Endothelial cell of umbilical vein (primary cell): ENCODE measurements around the gene TCEAL4. TPM values are rescaled to one million over a fixed set of nuclear protein-coding genes. Genes with fewer than 3 reads are reported as not detected.

Source experiments
- Bru-seq: library from RNA; stranded (reverse); fragments of 400-500 nt; gene quantifications from one replicate; lab custom pipeline; 2021; lab: Mats Ljungman, UMichigan
- BruChase-seq, 2 experiments: library from RNA; stranded (reverse); fragments of 400-500 nt; gene quantifications; one replicate each; lab custom pipeline; 2021; lab: Mats Ljungman, UMichigan
- BruUV-seq: library from RNA; stranded (reverse); fragments of 400-500 nt; replicated peaks from 2 replicates; lab custom pipeline; 2021; lab: Mats Ljungman, UMichigan
- CTCF ChIA-PET: fragments of 300-600, 350-600 bp; sonication (Branson Sonifier 250); formaldehyde crosslinking; loops from one replicate; lab custom pipeline; 2021; ENCODE audit warnings: antibody characterized with exemption, inconsistent platforms; lab: Charles Lee
- POLR2A ChIA-PET: fragments of 300-600, 350-600 bp; sonication (Branson Sonifier 250); formaldehyde crosslinking; loops from one replicate; lab custom pipeline; 2021; ENCODE audit warnings: antibody characterized with exemption, inconsistent platforms; lab: Charles Lee
- DNase-seq: peaks from one replicate; pipeline ENCODE4 v3.0.0-alpha.2; 2011; ENCODE audit warnings: low read depth, low spot score
- FAIRE-seq: peaks from 2 replicates; lab custom pipeline; 2011; peaks lifted over from hg19 to GRCh38; lab: Jason Lieb, UNC
- H2AFZ ChIP-seq: 2 replicates; pipeline ENCODE4 v1.6.0; 2012; ENCODE audit warnings: low read depth, low read length, control low read depth, inconsistent platforms
- H3K27ac ChIP-seq: 2 replicates; pipeline ENCODE4 v1.5.1; 2011; ENCODE audit warnings: low read depth, mild to moderate bottlenecking, control low read depth, low read length, moderate library complexity; ENCODE audit not compliant: insufficient read depth
- H3K27me3 ChIP-seq, 2 experiments: 2 replicates each; pipeline versions ENCODE4 v1.6.0 to v1.6.1; 2011; ENCODE audit warnings: low read length in 2 of 2, mixed read lengths in 1 of 2; ENCODE audit not compliant: control insufficient read depth in 2 of 2, insufficient read depth in 2 of 2
- H3K36me3 ChIP-seq, 2 experiments: 2 replicates in 1 of 2; 3 replicates in 1 of 2; pipeline ENCODE4 v1.5.1; 2011; ENCODE audit warnings: low read length in 2 of 2, mild to moderate bottlenecking in 1 of 2, moderate library complexity in 1 of 2; ENCODE audit not compliant: control insufficient read depth in 2 of 2, insufficient read depth in 2 of 2; ENCODE audit errors: extremely low read depth in 1 of 2
- H3K4me1 ChIP-seq: 3 replicates; pipeline ENCODE4 v1.5.1; 2011; ENCODE audit warnings: mild to moderate bottlenecking, low read length; ENCODE audit not compliant: control insufficient read depth, insufficient read depth; ENCODE audit errors: extremely low read depth
- H3K4me2 ChIP-seq: 2 replicates; pipeline ENCODE4 v1.6.1; 2011; ENCODE audit warnings: low read length, control low read depth, mixed read lengths; ENCODE audit not compliant: insufficient read depth
- H3K4me3 ChIP-seq, 3 experiments: fragments of 200-600 bp in 1 of 3; sonication (generic), shearing (Covaris generic) in 1 of 3; replicated peaks in 1 of 3; 2 replicates each; pipeline ENCODE4 v1.5.1; 2011 to 2016; ENCODE audit warnings: control low read depth in 3 of 3, low read length in 3 of 3, mild to moderate bottlenecking in 2 of 3, inconsistent platforms in 1 of 3, low read depth in 1 of 3, moderate library complexity in 1 of 3; ENCODE audit not compliant: insufficient read depth in 1 of 3
- H3K79me2 ChIP-seq: 2 replicates; pipeline ENCODE4 v1.6.0; 2012; ENCODE audit warnings: low read length, inconsistent platforms; ENCODE audit not compliant: control insufficient read depth, insufficient read depth
- H3K9ac ChIP-seq: replicated peaks from 2 replicates; pipeline ENCODE3; 2011; ENCODE audit warnings: low read length, control low read depth; ENCODE audit not compliant: insufficient read depth; ENCODE audit errors: extremely low read depth
- H3K9me1 ChIP-seq: replicated peaks from 3 replicates; pipeline ENCODE4 v1.6.0; 2011; ENCODE audit warnings: mild to moderate bottlenecking, low read length; ENCODE audit not compliant: control insufficient read depth, insufficient read depth; ENCODE audit errors: extremely low read depth
- H3K9me3 ChIP-seq: replicated peaks from 2 replicates; pipeline ENCODE4 v1.5.1; 2012; ENCODE audit warnings: low read length, inconsistent platforms; ENCODE audit not compliant: control insufficient read depth, insufficient read depth
- H4K20me1 ChIP-seq: replicated peaks from 2 replicates; pipeline ENCODE3; 2011; ENCODE audit warnings: mild to moderate bottlenecking, low read length; ENCODE audit not compliant: control insufficient read depth, insufficient read depth; ENCODE audit errors: extremely low read depth
- EZH2 ChIP-seq: IDR thresholded peaks from 2 replicates; pipeline ENCODE4 v1.6.1; 2012; ENCODE audit warnings: borderline replicate concordance, low read depth, mild to moderate bottlenecking, moderate library complexity, low read length, inconsistent platforms; ENCODE audit not compliant: severe bottlenecking
- FOS ChIP-seq: IDR thresholded peaks from 2 replicates; pipeline ENCODE4 v1.6.1; 2011; ENCODE audit warnings: mild to moderate bottlenecking, low read length, moderate library complexity, borderline replicate concordance; ENCODE audit not compliant: insufficient read depth
- GATA2 ChIP-seq: IDR thresholded peaks from 2 replicates; pipeline ENCODE4 v1.7.0; 2011; ENCODE audit warnings: low read depth, mild to moderate bottlenecking, moderate library complexity, mixed read lengths, low read length; ENCODE audit not compliant: insufficient read length, insufficient read depth
- JUN ChIP-seq: IDR thresholded peaks from 2 replicates; pipeline ENCODE4 v1.6.1; 2011; ENCODE audit warnings: borderline replicate concordance, low read depth; ENCODE audit not compliant: insufficient read length, insufficient read depth
- MYC ChIP-seq: IDR thresholded peaks from one replicate; pipeline ENCODE4 v1.6.1; 2011; ENCODE audit warnings: mild to moderate bottlenecking, low read depth, low read length
- POLR2A ChIP-seq: IDR thresholded peaks from 2 replicates; pipeline ENCODE4 v1.6.1; 2012; ENCODE audit warnings: low read depth, mild to moderate bottlenecking, control low read depth, low read length
- POLR2AphosphoS5 ChIP-seq: IDR thresholded peaks from 2 replicates; pipeline ENCODE4 v1.6.1; 2012; ENCODE audit warnings: low read depth, mild to moderate bottlenecking, control low read depth, low read length, moderate library complexity; ENCODE audit not compliant: insufficient read depth
- dilution Hi-C: fragments of 300-500 bp; cut with MboI; formaldehyde crosslinking; loops from one replicate; pipeline ENCODE4 v1.15.0; 2019; ENCODE audit warnings: low sequenced_read_pairs; ENCODE audit not compliant: extremely low pct_ligation_motif_present
- intact Hi-C: fragments of 100-400 bp; cut with micrococcal nuclease; formaldehyde crosslinking; loops from one replicate; pipeline ENCODE4 v1.10.0; 2022
- long read RNA-seq: library from polyadenylated mRNA; stranded (forward); transcript quantifications from one replicate; pipeline ENCODE4 v2.0.0, GENCODE V29; 2021
- polyA minus RNA-seq, 3 experiments: library from RNA; depleted of rRNA, polyadenylated mRNA; stranded (reverse); fragments of >200 nt; gene quantifications; 1 replicate in 1 of 3; 2 replicates in 2 of 3; pipeline ENCODE4 v1.2.3, GENCODE V29; 2011
- polyA plus RNA-seq, 4 experiments: library from polyadenylated mRNA; depleted of rRNA in 3 of 4; stranded (reverse) in 3 of 4; unstranded in 1 of 4; fragments of >200 nt; gene quantifications; 2 replicates each; pipeline versions ENCODE4 v1.2.1 to v1.2.3, GENCODE V29; 2011 to 2012; ENCODE audit warnings: missing spikeins in 1 of 4
- total RNA-seq: library from RNA; stranded (reverse); gene quantifications from 2 replicates; pipeline ENCODE4 v1.2.3, GENCODE V29; 2021
- TF ChIP-seq, protein P1 (sequence below): IDR thresholded peaks from 2 replicates; pipeline ENCODE4 v1.6.1; 2011; ENCODE audit not compliant: insufficient read depth, insufficient read length
- TF ChIP-seq, protein P2 (sequence below), 2 donors: IDR thresholded peaks; 1 replicate in 1 of 2; 2 replicates in 1 of 2; pipeline ENCODE4 v1.5.1; 2011; ENCODE audit warnings: low read length in 2 of 2, mild to moderate bottlenecking in 2 of 2, moderate library complexity in 2 of 2, control low read depth in 1 of 2, inconsistent platforms in 1 of 2, low read depth in 1 of 2; ENCODE audit not compliant: insufficient read depth in 1 of 2; ENCODE audit errors: extremely low read depth in 1 of 2

TCEAL4 gene
- total RNA-seq, result 60.4 and 74.6 TPM in 2 replicates
- 11.8 and 16.9 TPM in 2 replicates for polyA plus RNA-seq
- polyA plus RNA-seq (2011; cell fraction: cytosol; rRNA removed), result 33.4 and 37.5 TPM in 2 replicates
- 17.0 and 27.7 TPM in 2 replicates for polyA plus RNA-seq (2011; cell fraction: nucleus; rRNA removed)
- polyA plus RNA-seq (2012), result 122 and 124 TPM in 2 replicates
- 6.2 and 7.9 TPM in 2 replicates for polyA minus RNA-seq
- 6.7 TPM for polyA minus RNA-seq (2011; cell fraction: cytosol; rRNA and poly(A)+ RNA removed)
- polyA minus RNA-seq (2011; cell fraction: nucleus; rRNA and poly(A)+ RNA removed), result 8.7 and 9.0 TPM in 2 replicates
- percentile 63 among the genes with signal in this experiment for Bru-seq, nascent RNA
- percentile 90 among the genes with signal in this experiment for BruChase-seq, experiment 1, labeled RNA remaining after a 6-hour chase
- percentile 78 among the genes with signal in this experiment for BruChase-seq, experiment 2, labeled RNA remaining after a 2-hour chase
- long read RNA-seq, transcript TCEAL4-208 (3 exons, 1,273 nt), result major isoform, 162 of 189 reads
- long read RNA-seq, partial matches to known transcripts, result 0 of 189 reads
- long read RNA-seq, other reads (novel, unspliced or antisense), result 20 of 189 reads

DNA sequence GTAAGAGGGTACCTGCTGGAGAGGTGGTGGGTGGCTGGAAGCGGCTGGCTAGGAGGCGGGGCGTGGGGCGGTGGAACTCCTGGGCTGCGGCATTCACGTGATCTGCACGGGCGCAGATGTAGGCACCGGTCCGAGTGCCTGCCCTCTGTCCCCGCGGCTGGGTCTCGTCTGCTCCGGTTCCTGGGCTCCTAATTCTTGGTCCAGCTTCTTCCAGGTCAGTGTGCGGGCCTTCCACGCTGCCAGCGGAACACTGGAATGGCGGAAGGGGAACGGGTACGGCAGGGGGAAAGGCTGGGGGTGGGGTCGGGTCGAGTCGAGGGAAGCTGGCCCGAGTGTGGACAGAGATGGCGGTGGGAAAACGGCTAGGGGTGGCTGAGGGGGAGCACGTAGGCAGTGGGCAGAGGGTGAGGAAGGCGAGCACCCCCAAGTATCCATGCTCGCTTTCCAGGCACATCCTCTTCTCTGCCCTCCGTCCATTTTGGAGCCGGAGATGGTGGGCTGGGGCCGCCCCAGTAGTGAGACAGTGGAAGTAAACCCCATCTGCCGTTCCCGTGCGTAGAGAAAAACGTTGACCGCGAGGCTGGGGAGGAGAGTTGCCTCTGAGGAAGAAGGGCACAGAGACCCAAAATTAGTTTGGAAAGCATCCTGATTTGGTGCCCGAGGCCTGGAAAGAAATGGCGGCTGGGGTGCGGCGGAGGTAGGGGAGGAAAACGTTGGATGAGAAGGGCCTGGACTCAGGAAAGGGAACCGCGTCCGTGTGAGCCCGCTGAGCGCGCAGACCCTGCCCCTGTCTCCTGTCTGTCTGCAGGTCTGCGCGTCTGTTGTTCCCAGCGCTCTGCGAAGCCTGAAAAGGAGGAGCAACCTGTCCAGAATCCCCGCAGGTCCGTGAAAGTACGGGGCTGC, at the start of gene TCEAL4:
TSS of gene TCEAL4 (plus strand) at position 105 of the 903 bp plus-strand sequence. CDS start 1,161 bp downstream, outside the sequence.
- H3K27me3 ChIP-seq, result no peaks in the 10 kb centered on the region
- FAIRE-seq (peak; percentile 15), DNase-seq (peak; percentile 36)
- peak within 1 kb of the TSS; percentile 63 to 87 (median 68) for H3K4me3 ChIP-seq
- H4K20me1 ChIP-seq, result no peaks in the 10 kb centered on the region
- intact Hi-C loops (loop anchor here (1.0 to 5.0 kb wide), 4 partner anchors 31 to 101 kb away; partner anchors contain the start of gene MORF4L2), dilution Hi-C loops (no loop called here)
- no peak for TF ChIP-seq POLR2AphosphoS5
- peak; percentile 30 for TF ChIP-seq POLR2A
- ChIA-PET CTCF (interaction anchor here (1.1 kb wide), 1 partner anchor 52 kb away, joined by 4 read pairs; no protein-coding TSS in a partner anchor), POLR2A (interaction anchor here (0.6 kb wide), 1 partner anchor 25 kb away, joined by 3 read pairs; no protein-coding TSS in a partner anchor)
- no peaks in the 10 kb centered on the region for H3K36me3 ChIP-seq
- peak within 1 kb of the TSS; percentile 25 for H2AFZ ChIP-seq
- H3K79me2 ChIP-seq, result peaks cover 9% of the 10 kb centered on the region
- no peaks in the 10 kb centered on the region for H3K9me1 ChIP-seq
- H3K4me2 ChIP-seq, result peak within 1 kb of the TSS; percentile 49
- peak within 1 kb of the TSS; percentile 32 for H3K27ac ChIP-seq
- no peaks in the 10 kb centered on the region for H3K9me3 ChIP-seq
- BruUV-seq, result TSS peak; percentile 19
- peak within 1 kb of the TSS; percentile 69 for H3K9ac ChIP-seq
- no peaks in the 10 kb centered on the region for H3K4me1 ChIP-seq

GRCh38 chrX:103536071-103536470, 49.2 kb upstream of the TCEAL4 start:
- peak; percentile 42 for FAIRE-seq
- Histone ChIP-seq H3K36me3 (no peaks in the 10 kb centered on the region), H2AFZ (no peak overlapping the region), H3K4me1 (no peaks in the 10 kb centered on the region), H3K9me1 (no peaks in the 10 kb centered on the region), H3K79me2 (no peaks in the 10 kb centered on the region), H3K4me2 (no peak overlapping the region), H3K27ac (no peak overlapping the region), H3K9me3 (no peaks in the 10 kb centered on the region), H3K27me3 (no peaks in the 10 kb centered on the region), H3K4me3 (no peak overlapping the region), H4K20me1 (no peaks in the 10 kb centered on the region), H3K9ac (no peak overlapping the region)
- intact Hi-C loops (no loop called here), dilution Hi-C loops (no loop called here)
- DNase-seq, result no peak
- POLR2A ChIA-PET, result no interaction called here
- no TSS peak for BruUV-seq
- TF ChIP-seq GATA2 (no peak), POLR2A (no peak), JUN (no peak), FOS (no peak), EZH2 (no peak), MYC (no peak), POLR2AphosphoS5 (no peak)
- TF ChIP-seq, protein P1, sequence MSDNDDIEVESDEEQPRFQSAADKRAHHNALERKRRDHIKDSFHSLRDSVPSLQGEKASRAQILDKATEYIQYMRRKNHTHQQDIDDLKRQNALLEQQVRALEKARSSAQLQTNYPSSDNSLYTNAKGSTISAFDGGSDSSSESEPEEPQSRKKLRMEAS, result no peak
- TF ChIP-seq, protein P2, sequence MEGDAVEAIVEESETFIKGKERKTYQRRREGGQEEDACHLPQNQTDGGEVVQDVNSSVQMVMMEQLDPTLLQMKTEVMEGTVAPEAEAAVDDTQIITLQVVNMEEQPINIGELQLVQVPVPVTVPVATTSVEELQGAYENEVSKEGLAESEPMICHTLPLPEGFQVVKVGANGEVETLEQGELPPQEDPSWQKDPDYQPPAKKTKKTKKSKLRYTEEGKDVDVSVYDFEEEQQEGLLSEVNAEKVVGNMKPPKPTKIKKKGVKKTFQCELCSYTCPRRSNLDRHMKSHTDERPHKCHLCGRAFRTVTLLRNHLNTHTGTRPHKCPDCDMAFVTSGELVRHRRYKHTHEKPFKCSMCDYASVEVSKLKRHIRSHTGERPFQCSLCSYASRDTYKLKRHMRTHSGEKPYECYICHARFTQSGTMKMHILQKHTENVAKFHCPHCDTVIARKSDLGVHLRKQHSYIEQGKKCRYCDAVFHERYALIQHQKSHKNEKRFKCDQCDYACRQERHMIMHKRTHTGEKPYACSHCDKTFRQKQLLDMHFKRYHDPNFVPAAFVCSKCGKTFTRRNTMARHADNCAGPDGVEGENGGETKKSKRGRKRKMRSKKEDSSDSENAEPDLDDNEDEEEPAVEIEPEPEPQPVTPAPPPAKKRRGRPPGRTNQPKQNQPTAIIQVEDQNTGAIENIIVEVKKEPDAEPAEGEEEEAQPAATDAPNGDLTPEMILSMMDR (IDR thresholded peaks at IDR 0.05; ENCODE audit: extremely low read depth in 1 of 2, insufficient read depth in 1 of 2, low read depth in 1 of 2, low read length in 2 of 2), result no peak
- CTCF ChIA-PET, result no interaction called here
